ENCODE data around the gene CD36. TPM values are rescaled to one million over a fixed set of nuclear protein-coding genes. Genes with fewer than 3 reads are reported as not detected.

The CD36 gene
- total RNA-seq, 1 experiment from 2014 or later, result 0.28 TPM

- DNase-seq, result no peak
- Mint-ChIP-seq H3K9me3 (peaks cover 3 to 5% of the 10 kb centered on the region in 2 experiments; a peak in 3 of 5 replicates), H3K4me3 (no peak overlapping the region), H3K36me3 (ENCODE audit: insufficient read depth in 1 of 3, low read depth in 3 of 3) (peaks cover 0 to 7% (median 0%) of the 10 kb centered on the region in 3 experiments; a peak in 1 of 7 replicates), H3K4me1 (peaks cover 15 to 16% of the 10 kb centered on the region in 2 experiments), H3K27ac (no peak overlapping the region), H3K27me3 (ENCODE audit: low read depth) (no peaks in the 10 kb centered on the region)
- Histone ChIP-seq H3K18ac (ENCODE audit: insufficient read length, low read depth, low read length) (no peak overlapping the region), H2AK5ac (ENCODE audit: insufficient read length, low read length) (no peak overlapping the region), H3K14ac (ENCODE audit: insufficient read depth, low read length) (no peak overlapping the region), H3K79me2 (ENCODE audit: insufficient read depth, low read length) (no peaks in the 10 kb centered on the region), H3K4me1 (ENCODE audit: insufficient read depth, low read length) (no peaks in the 10 kb centered on the region; the same call in 1 of the 2 replicates), H3K9me3 (ENCODE audit: control insufficient read depth, low read depth, low read length) (no peaks in the 10 kb centered on the region), H3K9ac (ENCODE audit: extremely low read depth, insufficient read length, low read length) (no peak overlapping the region), H3K23ac (ENCODE audit: insufficient read length, low read depth, low read length) (no peak overlapping the region), H4K5ac (ENCODE audit: insufficient read length, low read depth, low read length) (no peak overlapping the region), H2BK12ac (ENCODE audit: insufficient read length, low read depth, low read length) (no peak overlapping the region), H3K4ac (ENCODE audit: low read depth, low read length) (no peak overlapping the region), H3K56ac (ENCODE audit: insufficient read length, low read depth, low read length) (no peak overlapping the region), H2BK15ac (ENCODE audit: low read depth, low read length) (no peak overlapping the region), H2BK120ac (ENCODE audit: low read depth, low read length, poor library complexity, severe bottlenecking) (no peak overlapping the region), H3T11ph (ENCODE audit: low read length) (no peak overlapping the region), H4K20me1 (ENCODE audit: control insufficient read depth, insufficient read depth, insufficient read length) (no peaks in the 10 kb centered on the region), H2BK20ac (ENCODE audit: low read depth, low read length, poor library complexity, severe bottlenecking) (no peak overlapping the region), H4K8ac (replicated peaks; ENCODE audit: insufficient read length, low read depth, low read length) (no peak overlapping the region), H4K91ac (ENCODE audit: insufficient read length, low read depth, low read length) (no peak overlapping the region), H3K79me1 (ENCODE audit: insufficient read depth, low read depth, low read length, poor library complexity, severe bottlenecking) (no peaks in the 10 kb centered on the region), H3K27me3 (ENCODE audit: insufficient read depth, low read length) (no peaks in the 10 kb centered on the region), H3K23me2 (ENCODE audit: insufficient read length, low read depth, low read length, poor library complexity, severe bottlenecking) (no peaks in the 10 kb centered on the region), H3K4me2 (ENCODE audit: insufficient read depth, insufficient read length, low read length) (no peak overlapping the region), H3K27ac (ENCODE audit: insufficient read length, low read depth, low read length) (no peak overlapping the region), H2AFZ (ENCODE audit: low read length) (no peak overlapping the region), H2BK5ac (ENCODE audit: insufficient read length, low read length) (no peak overlapping the region)
- WGBS (ENCODE audit: extremely low coverage, insufficient read length, low lambda C conversion rate), result no CpG with 5 or more reads among the region's 1 CpG
- TF ChIP-seq, protein P1, sequence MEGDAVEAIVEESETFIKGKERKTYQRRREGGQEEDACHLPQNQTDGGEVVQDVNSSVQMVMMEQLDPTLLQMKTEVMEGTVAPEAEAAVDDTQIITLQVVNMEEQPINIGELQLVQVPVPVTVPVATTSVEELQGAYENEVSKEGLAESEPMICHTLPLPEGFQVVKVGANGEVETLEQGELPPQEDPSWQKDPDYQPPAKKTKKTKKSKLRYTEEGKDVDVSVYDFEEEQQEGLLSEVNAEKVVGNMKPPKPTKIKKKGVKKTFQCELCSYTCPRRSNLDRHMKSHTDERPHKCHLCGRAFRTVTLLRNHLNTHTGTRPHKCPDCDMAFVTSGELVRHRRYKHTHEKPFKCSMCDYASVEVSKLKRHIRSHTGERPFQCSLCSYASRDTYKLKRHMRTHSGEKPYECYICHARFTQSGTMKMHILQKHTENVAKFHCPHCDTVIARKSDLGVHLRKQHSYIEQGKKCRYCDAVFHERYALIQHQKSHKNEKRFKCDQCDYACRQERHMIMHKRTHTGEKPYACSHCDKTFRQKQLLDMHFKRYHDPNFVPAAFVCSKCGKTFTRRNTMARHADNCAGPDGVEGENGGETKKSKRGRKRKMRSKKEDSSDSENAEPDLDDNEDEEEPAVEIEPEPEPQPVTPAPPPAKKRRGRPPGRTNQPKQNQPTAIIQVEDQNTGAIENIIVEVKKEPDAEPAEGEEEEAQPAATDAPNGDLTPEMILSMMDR (conservative IDR thresholded peaks at IDR 0.05), result no peak
These were observed 20.3 kb upstream of the CD36 start for GRCh38 chr7:80618096-80618495.

All from H9 (cell line).